Spleen (tissue), 11 donors: ENCODE data around the gene ADORA2A. TPM values are rescaled to one million over a fixed set of nuclear protein-coding genes. Genes with fewer than 3 reads are reported as not detected.

ENCODE experiments used
- DNase-seq: peaks from one replicate; pipeline ENCODE4 v3.0.0-alpha.2; 2020
- H3K27ac ChIP-seq, 8 donors: fragments of 200-600 bp; sonication (generic) in 7 of 8; 1 replicate in 4 of 8; 2 replicates in 4 of 8; pipeline versions ENCODE4 v1.5.0 to v1.8.0; 2016 to 2021; ENCODE audit warnings: inconsistent platforms in 4 of 8, mild to moderate bottlenecking in 4 of 8, moderate library complexity in 1 of 8
- H3K27me3 ChIP-seq, 7 donors: fragments of 200-600 bp; sonication (generic) in 6 of 7; replicated peaks in 1 of 7; 1 replicate in 4 of 7; 2 replicates in 3 of 7; pipeline versions ENCODE4 v1.5.0 to v1.8.0; 2016 to 2021; ENCODE audit warnings: inconsistent platforms in 3 of 7, mild to moderate bottlenecking in 1 of 7
- H3K36me3 ChIP-seq, 6 donors: fragments of 200-600 bp; sonication (generic) in 5 of 6; 1 replicate in 4 of 6; 2 replicates in 2 of 6; pipeline versions ENCODE4 v1.5.0 to v1.8.0; 2016 to 2021; ENCODE audit warnings: inconsistent platforms in 2 of 6
- H3K4me1 ChIP-seq, 6 donors: fragments of 200-600 bp; sonication (generic) in 5 of 6; 1 replicate in 3 of 6; 2 replicates in 3 of 6; pipeline versions ENCODE4 v1.5.0 to v1.8.0; 2016 to 2021; ENCODE audit warnings: inconsistent platforms in 3 of 6
- H3K4me3 ChIP-seq, 8 donors: fragments of 200-600 bp; sonication (generic) in 7 of 8; 1 replicate in 4 of 8; 2 replicates in 4 of 8; pipeline versions ENCODE4 v1.5.0 to v1.8.0; 2016 to 2021; ENCODE audit warnings: inconsistent platforms in 4 of 8, mild to moderate bottlenecking in 4 of 8, moderate library complexity in 2 of 8
- H3K9me3 ChIP-seq, 8 donors: fragments of 200-600 bp; sonication (generic) in 7 of 8; 1 replicate in 4 of 8; 2 replicates in 4 of 8; pipeline versions ENCODE4 v1.5.0 to v1.8.0; 2016 to 2021; ENCODE audit warnings: inconsistent platforms in 4 of 8
- POLR2A ChIP-seq, 3 donors: fragments of 450-650 bp; IDR thresholded peaks; one replicate each; pipeline ENCODE4 v1.5.1; 2017; ENCODE audit warnings: antibody characterized with exemption in 3 of 3, mild to moderate bottlenecking in 1 of 3
- POLR2AphosphoS5 ChIP-seq, 3 donors: sonication (generic); formaldehyde crosslinking; IDR thresholded peaks; one replicate each; pipeline ENCODE4 v1.5.1; 2017; ENCODE audit warnings: antibody characterized with exemption in 3 of 3
- WGBS, 5 donors: extraction: QIAGEN DNeasy Blood & Tissue Kit in 3 of 5; methylation state at CpG; one replicate each; pipeline versions ENCODE4 v1.1.5 to v1.1.7; 2013 to 2018; 5-methylcytosine and 5-hydroxymethylcytosine counted together
- intact Hi-C: fragments of 100-400 bp; cut with DNase I; formaldehyde crosslinking; loops from one replicate; pipeline ENCODE4 v1.15.0; 2023; ENCODE audit warnings: low total_unique reads
- polyA plus RNA-seq, 3 donors: library from polyadenylated mRNA; stranded (reverse); fragments of 200-250 nt; gene quantifications; one replicate each; pipeline ENCODE4 v1.2.1, GENCODE V29; 2013
- total RNA-seq, 7 donors: library from RNA; depleted of rRNA in 3 of 7; stranded (reverse); fragments of >200 nt in 3 of 7; fragmentation: NEBNext Ultra II Directional in 4 of 7; extraction: Animal tissue kit (Norgen Biotek cat#: 25700) in 4 of 7; gene quantifications; one replicate each; pipeline versions ENCODE4 v1.1.0 to v1.2.1, GENCODE V29; 2016 to 2021
- TF ChIP-seq, protein P1 (sequence below), 11 experiments: fragments of 200-600 bp in 7 of 11; fragments of 450-650 bp in 4 of 11; sonication (generic) in 4 of 11; IDR thresholded peaks in 8 of 11; conservative IDR thresholded peaks in 3 of 11; 1 replicate in 7 of 11; 2 replicates in 4 of 11; pipeline versions ENCODE4 v1.4.0 to v1.8.0; 2016 to 2021; ENCODE audit warnings: antibody characterized with exemption in 11 of 11, inconsistent platforms in 4 of 11, mild to moderate bottlenecking in 1 of 11
- donor health status: healthy with polysubstance abuse.
- donor health status: DM: no; HTN: no; CAD: no; lungs with moderate emphysema.
- donor health status: DM: no; HTN: no; CAD: no.
- donor health status: Bipolar disorder and iron deficiency.
- donor health status: healthy.
- donor health status: DM: no; HTN: no; CAD: no.
- donor health status: DM: yes; HTN: yes; CAD: no.

The ADORA2A gene
- total and polyA plus RNA-seq, 10 donors = 8.3 to 31.1 (median 20.2) TPM

DNA sequence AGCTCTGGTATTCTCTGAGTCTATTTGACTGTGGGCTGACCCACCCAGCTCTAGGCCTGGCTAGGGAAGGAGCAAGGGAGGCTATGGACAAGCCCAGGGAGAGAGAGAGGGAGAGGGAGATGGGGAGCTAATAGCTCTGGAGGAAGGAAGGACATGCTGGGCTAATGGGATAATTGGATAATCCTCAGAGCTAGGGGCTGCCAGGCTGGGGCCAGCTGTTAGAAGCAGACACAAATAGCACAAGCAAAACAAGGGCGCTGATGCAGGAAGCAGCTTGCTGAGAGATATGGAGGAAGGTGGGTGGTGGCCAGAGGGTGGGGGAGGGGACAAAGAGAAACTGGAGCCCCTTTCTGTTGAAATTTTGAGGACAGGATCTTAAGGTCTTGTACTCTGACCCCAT, 23.2 kb downstream of the ADORA2A start:
- Histone ChIP-seq H3K4me1 (peaks cover 0 to 41% (median 21%) of the 10 kb centered on the region in 6 donors), H3K27ac (peak overlapping the region in 6 of 8 donors; percentile 3 to 48 (median 18)), H3K9me3 (peaks cover 0 to 14% (median 7%) of the 10 kb centered on the region in 8 donors), H3K27me3 (no peaks in the 10 kb centered on the region), H3K4me3 (no peak overlapping the region), H3K36me3 (peaks cover 0 to 5% (median 0%) of the 10 kb centered on the region in 6 donors)
- WGBS, 5 donors = 22 to 32% (median 24%) methylated on average over 1 of the region's 1 CpG
- TF ChIP-seq, protein P1, sequence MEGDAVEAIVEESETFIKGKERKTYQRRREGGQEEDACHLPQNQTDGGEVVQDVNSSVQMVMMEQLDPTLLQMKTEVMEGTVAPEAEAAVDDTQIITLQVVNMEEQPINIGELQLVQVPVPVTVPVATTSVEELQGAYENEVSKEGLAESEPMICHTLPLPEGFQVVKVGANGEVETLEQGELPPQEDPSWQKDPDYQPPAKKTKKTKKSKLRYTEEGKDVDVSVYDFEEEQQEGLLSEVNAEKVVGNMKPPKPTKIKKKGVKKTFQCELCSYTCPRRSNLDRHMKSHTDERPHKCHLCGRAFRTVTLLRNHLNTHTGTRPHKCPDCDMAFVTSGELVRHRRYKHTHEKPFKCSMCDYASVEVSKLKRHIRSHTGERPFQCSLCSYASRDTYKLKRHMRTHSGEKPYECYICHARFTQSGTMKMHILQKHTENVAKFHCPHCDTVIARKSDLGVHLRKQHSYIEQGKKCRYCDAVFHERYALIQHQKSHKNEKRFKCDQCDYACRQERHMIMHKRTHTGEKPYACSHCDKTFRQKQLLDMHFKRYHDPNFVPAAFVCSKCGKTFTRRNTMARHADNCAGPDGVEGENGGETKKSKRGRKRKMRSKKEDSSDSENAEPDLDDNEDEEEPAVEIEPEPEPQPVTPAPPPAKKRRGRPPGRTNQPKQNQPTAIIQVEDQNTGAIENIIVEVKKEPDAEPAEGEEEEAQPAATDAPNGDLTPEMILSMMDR (IDR thresholded peaks at IDR 0.05 in 8 of 11, conservative IDR thresholded peaks at IDR 0.05 in 3 of 11) = no peak
- TF ChIP-seq POLR2AphosphoS5 (IDR thresholded peaks at IDR 0.05) = no peak
- DNase-seq = no peak
- intact Hi-C loops = no loop called here

DNA sequence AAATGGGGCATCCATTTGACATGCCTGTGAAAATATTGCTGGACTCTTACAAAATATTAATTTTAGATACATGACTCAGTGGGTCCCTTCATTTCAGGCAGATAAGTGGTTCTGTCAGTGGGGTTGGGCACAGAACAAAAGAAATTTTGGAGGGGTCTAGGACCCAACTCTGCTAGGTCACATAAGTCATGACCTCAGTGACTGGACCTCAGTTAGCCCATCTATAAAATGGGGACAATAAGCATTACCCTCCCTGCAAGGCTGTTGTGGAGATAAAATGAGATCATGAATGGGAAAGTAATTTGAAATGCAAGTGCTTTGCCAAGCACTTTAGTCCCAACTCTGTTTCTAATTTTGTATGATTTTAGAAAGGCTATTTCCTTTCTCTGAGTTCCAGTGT, 23.8 kb downstream of the ADORA2A start:
- intact Hi-C loops = no loop called here
- no peaks in the 10 kb centered on the region for H3K27me3 ChIP-seq
- H3K9me3 ChIP-seq = peaks cover 0 to 14% (median 7%) of the 10 kb centered on the region in 8 donors
- peak overlapping the region in 3 of 8 donors; percentile 3 to 48 (median 26) for H3K27ac ChIP-seq
- H3K36me3 ChIP-seq = no peaks in the 10 kb centered on the region
- no peak for DNase-seq
- no peak for TF ChIP-seq POLR2A (IDR thresholded peaks at IDR 0.05)
- TF ChIP-seq POLR2AphosphoS5 (IDR thresholded peaks at IDR 0.05) = no peak
- TF ChIP-seq, protein P1 (IDR thresholded peaks at IDR 0.05 in 8 of 11, conservative IDR thresholded peaks at IDR 0.05 in 3 of 11) = no peak
- H3K4me3 ChIP-seq = no peak overlapping the region
- H3K4me1 ChIP-seq = peaks cover 0 to 41% (median 24%) of the 10 kb centered on the region in 6 donors

DNA sequence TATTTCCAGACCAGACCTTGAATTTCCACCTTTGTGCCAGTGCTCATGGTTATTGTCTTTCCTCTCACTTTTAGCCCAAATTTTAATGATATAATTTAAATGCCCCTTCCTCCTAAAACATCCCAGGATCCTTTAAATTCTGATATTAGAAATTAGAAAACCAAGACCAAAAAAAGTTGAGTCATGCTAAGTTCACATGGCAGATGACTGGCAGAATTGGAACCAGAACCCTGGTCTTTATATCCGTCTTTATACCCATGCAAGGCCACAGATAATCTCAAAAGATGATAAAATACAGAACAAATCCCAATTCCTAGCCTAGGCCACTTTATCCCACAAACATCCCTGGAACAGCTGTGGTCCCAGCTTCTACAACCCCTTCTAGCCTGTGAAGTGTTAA, 26.5 kb downstream of the ADORA2A start:
- no peak overlapping the region for H3K27ac ChIP-seq
- TF ChIP-seq, protein P1 (IDR thresholded peaks at IDR 0.05 in 8 of 11, conservative IDR thresholded peaks at IDR 0.05 in 3 of 11) = no peak
- TF ChIP-seq POLR2A (IDR thresholded peaks at IDR 0.05) = no peak
- no peak overlapping the region for H3K4me3 ChIP-seq
- no peaks in the 10 kb centered on the region for H3K27me3 ChIP-seq
- H3K4me1 ChIP-seq = peaks cover 0 to 40% (median 25%) of the 10 kb centered on the region in 6 donors
- intact Hi-C loops = no loop called here
- H3K36me3 ChIP-seq = no peaks in the 10 kb centered on the region
- WGBS, 5 donors = 76 to 92% (median 83%) methylated on average over 1 of the region's 1 CpG
- DNase-seq = no peak
- H3K9me3 ChIP-seq = peaks cover 0 to 14% (median 7%) of the 10 kb centered on the region in 8 donors

- Histone ChIP-seq H3K27me3 (no peaks in the 10 kb centered on the region), H3K4me3 (no peak overlapping the region), H3K36me3 (no peaks in the 10 kb centered on the region), H3K4me1 (peaks cover 0 to 35% (median 28%) of the 10 kb centered on the region in 6 donors), H3K27ac (peak overlapping the region in 3 of 8 donors; percentile 4 to 48 (median 47)), H3K9me3 (peaks cover 0 to 14% (median 7%) of the 10 kb centered on the region in 8 donors)
- intact Hi-C loops = no loop called here
- TF ChIP-seq POLR2AphosphoS5 (IDR thresholded peaks at IDR 0.05) (no peak), POLR2A (IDR thresholded peaks at IDR 0.05) (no peak)
- TF ChIP-seq, protein P1 (IDR thresholded peaks at IDR 0.05 in 8 of 11, conservative IDR thresholded peaks at IDR 0.05 in 3 of 11) = no peak
- WGBS, 5 donors = 70 to 83% (median 79%) methylated on average over 4 of the region's 4 CpGs
- no peak for DNase-seq
Measured at GRCh38 chr22:24455039-24455438, 27.6 kb downstream of the ADORA2A start.
